HG02938 (cell line): ENCODE data around the gene MYL6B.
"Not testable (repeated sequence)": the region's sequence is repeated elsewhere in the genome, so short reads cannot be mapped to it uniquely, and the experiment has no call there.

Experiments used
- ATAC-seq: cut with Tn5 transposase; IDR thresholded peaks from one replicate; pipeline ENCODE4 v1.9.1; 2021; ENCODE audit warnings: mild to moderate bottlenecking, moderate library complexity; ENCODE audit not compliant: unreplicated experiment

Gene MYL6B

GRCh38 chr12:56152132-56152755 lies at the start of gene MYL6B:
Gene MYL6B, plus strand, starts transcription at chr12:56152587. Its CDS starts 1,332 bp downstream, at chr12:56153919.
- ATAC-seq: peak; percentile 84

DNA sequence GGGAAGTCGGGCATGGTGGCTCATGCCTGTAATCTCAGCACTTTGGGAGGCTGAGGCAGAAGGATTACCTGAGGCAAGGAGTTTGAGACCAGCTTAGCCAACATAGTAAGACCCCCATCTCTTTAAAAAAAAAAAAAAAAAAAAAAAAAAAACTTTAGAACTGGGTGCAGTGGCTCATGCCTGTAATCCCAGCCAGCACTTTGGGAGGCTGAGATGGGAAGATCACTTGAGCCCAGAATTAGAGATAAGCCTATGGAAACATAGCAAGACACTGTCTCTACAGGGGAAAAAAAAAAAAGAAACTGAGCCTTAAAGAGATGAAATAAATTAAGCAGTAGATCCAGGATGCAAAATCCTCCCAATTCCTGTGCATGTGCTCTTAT lies 49.7 kb upstream of the MYL6B start:
- no peak for ATAC-seq

GRCh38 chr12:56103066-56103711 lies 49.2 kb upstream of the MYL6B start:
- no peak for ATAC-seq

DNA sequence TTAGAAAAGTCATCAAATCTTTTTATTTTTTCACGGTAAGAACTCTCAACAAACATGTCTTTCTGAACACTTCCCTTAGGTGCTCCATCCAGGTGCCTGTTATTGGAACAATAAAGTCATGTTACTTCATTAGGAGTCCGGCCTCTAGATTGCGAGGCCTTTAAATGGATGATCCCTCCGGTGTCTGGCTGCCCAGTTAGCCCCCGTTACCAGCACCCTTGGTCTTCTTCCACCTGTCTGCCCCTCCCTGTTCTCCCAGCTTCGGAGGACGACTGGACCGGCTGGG lies 48.6 kb upstream of the MYL6B start:
- no peak for ATAC-seq

- ATAC-seq: peak; percentile 92
Observed at GRCh38 chr12:56104109-56104814, 48.1 kb upstream of the MYL6B start, which contains the start of gene PA2G4. Gene PA2G4, plus strand, starts transcription at chr12:56104559. Its CDS starts 179 bp downstream, at chr12:56104738.

GRCh38 chr12:56104815-56105608 lies 47.4 kb upstream of the MYL6B start:
- peak; percentile 11 for ATAC-seq

DNA sequence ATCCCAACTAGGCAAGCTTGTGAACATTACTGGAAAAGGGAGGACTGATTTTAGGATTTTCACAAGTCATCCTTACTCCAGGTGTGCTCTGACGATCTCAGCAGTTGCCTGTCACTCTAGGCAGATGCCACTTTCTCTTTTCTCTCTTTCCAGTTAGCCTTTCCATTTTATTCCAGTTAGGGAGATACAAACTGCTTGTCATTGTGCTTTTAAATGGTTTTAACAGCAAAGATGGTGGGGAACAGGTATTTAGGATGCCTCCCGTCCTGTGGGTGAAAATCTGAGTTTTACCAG lies 46.8 kb upstream of the MYL6B start:
- ATAC-seq: no peak

GRCh38 chr12:56107242-56107641 lies 45.1 kb upstream of the MYL6B start:
- no peak for ATAC-seq

DNA sequence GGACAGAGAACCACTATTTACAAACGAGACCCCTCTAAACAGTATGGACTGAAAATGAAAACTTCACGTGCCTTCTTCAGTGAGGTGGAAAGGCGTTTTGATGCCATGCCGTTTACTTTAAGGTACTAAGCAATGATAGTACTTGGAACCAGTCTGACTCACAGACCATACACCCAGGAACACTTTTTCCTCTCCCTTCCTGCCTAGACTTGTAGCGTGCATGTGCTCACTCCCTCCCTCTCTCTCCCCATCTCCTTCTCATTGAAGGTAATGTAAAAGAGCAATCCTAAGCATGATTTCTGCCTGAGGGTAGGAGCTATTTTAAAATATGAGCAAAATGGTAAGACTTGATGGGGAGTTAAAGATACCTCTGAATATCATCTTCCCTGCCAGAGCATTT lies 41.8 kb upstream of the MYL6B start:
- ATAC-seq: no peak

DNA sequence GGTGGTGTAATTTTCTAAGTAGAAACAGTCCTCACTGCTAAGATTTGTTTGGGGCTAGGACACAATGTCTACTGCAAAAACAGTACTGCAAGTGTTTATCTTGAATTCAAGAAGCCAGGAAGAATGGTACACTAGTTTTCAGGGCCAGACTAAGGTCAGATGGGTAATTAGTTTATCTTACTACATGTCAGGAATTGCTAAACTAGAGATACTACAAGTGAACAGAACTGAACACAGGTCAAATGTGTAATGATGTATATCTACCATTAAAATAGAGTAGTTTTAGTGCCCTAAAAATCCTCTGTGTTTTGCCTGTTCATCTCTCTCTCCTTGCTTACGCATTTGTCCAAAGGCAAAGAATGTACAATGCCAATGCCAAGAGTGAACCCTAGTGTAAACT lies 38.3 kb upstream of the MYL6B start:
- no peak for ATAC-seq

- ATAC-seq: no peak
Observed at GRCh38 chr12:56115329-56115728, 37.1 kb upstream of the MYL6B start.

- ATAC-seq: peak; percentile 37
Observed at GRCh38 chr12:56116267-56117081, 35.9 kb upstream of the MYL6B start, which contains the start of gene RPL41. Gene RPL41, plus strand, starts transcription at chr12:56116633.

GRCh38 chr12:56117082-56117706 lies 35.2 kb upstream of the MYL6B start:
- not testable (repeated sequence) for ATAC-seq

DNA sequence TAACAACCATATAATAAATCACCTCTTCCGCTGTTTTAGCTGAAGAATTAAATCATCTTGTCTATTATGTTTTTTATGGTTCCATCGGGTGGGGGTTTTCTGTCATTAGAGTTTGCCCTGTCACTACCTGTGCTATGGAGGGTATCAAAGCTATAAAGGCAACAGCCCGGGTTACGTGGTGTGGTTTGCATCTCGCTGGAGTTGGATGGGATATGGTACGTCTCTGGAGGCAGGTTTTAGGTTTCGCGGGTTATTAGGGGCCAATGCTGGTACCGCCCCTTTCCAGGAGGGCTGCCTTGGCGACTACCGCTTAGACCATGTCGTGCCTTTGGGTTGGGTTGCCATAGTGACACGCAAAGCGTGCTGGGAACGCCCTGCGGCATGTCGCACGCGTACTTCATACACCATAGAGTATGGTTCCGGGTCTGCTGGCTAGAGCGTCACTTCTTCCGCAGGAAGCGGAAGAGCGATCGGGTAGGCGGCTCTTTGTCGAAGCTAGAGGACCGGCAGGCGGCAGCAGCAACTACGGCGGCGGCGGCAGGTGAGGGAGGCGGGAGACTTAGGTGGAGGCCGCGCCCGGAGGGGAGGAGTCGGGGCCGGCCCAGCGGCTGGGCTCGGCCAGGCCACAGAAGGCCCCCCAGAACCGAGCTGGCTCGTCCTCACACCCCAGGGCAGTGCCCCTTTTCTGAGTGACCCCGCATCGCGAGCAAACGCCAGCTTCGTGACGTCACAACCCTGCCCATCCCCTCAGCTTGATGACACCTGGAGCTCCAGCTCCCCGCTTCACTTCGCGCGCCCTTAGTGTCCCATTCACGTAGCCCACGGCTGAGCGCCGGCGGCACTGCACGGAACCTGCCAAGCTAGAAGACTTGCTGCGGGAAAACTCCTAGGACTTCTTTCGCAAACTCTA lies 34.4 kb upstream of the MYL6B start, which contains the start of gene ZC3H10:
Gene ZC3H10 (plus strand): TSS at position 489 of the 910 bp plus-strand sequence. CDS start 2,297 bp downstream, outside the sequence.
- peak; percentile 75 for ATAC-seq

DNA sequence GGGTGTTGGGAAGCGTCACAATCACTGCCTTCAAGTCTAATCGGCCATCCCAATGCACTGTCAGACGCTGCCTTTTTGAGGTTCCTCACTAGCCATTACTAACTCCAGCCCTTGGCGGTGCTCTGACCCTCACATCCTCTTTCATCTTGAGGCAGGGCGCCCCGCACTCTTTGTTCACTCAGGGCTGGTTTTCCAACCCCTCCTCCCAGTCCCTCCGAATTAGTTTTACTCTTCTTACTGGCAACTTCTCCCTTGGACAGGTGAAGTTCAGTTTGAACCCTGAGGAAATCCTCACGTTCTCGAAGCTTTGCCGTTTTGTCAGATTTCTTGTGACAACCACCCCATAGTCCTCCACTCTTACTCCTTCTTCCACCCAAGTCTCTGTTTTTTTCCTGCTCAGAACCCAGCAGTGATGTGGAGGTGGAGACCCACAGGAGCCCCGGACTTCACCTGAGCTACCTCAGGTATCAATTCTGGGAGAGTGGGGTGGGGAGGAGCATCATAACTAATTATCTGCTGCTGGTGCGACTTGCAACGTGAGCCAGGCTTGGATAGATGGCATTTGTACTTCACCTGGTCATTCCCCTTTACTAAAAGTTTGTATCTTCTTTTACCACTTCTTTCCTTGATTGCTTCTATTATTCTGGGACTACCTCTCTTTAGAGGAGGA lies 33.6 kb upstream of the MYL6B start:
- no peak for ATAC-seq

DNA sequence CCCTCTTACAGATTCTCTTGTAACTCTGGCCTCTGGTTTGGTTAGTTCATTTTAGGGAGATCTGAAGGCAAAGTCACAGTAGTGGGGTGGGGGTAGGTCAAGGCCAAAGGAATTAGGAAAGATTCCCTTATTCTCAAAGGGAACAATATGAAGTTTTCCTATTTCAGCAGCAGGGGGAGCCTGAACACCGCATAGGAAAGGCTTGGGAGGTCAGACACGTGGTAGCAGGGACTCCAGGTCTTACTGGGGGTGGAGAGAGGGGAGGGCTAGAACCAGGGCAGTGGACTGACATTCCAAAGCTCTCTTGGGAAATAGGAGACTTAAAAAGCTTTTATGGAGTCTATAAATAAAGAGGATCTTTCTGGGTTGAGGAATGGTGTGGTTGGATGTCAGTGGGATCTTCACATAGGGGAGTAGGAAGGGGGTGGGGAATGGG lies 33.0 kb upstream of the MYL6B start:
- no peak for ATAC-seq

DNA sequence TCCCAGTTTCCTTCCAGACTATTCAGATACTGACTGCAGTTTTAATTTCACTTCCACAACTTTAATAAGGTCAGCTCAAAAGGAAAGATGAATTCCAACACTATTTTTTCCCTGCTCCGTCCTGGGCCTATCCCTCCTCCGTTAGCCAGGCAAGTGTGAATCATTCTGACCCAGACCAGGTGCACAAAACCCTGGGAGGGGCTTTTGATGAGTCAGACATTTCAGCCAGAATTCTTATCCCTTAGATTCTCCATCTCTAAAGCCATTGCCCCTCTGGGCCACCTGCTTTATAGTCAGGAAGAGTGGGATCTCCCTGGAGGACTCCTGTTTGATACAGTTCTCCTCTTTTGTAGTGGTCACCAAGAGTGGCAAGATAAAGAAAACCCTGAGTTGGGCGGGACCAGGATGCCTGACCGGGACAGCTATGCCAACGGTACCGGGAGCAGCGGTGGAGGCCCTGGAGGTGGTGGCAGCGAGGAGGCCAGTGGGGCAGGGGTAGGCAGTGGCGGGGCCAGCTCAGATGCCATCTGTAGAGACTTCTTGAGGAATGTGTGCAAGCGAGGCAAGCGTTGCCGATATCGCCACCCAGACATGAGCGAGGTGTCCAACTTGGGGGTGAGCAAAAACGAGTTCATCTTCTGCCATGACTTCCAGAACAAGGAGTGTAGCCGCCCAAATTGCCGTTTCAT lies 32.1 kb upstream of the MYL6B start:
- no peak for ATAC-seq
